HG03139 (cell line): ENCODE measurements around the gene CENPP.

ENCODE experiments used
- ATAC-seq: cut with Tn5 transposase; IDR thresholded peaks from one replicate; pipeline ENCODE4 v1.9.1; 2021; ENCODE audit not compliant: unreplicated experiment

The CENPP gene

GRCh38 chr9:92650839-92651621 is 325.3 kb downstream of the CENPP start:
- ATAC-seq: no peak

- ATAC-seq: no peak
Observed at GRCh38 chr9:92652461-92652860, 326.7 kb downstream of the CENPP start.

- no peak for ATAC-seq
Observed at GRCh38 chr9:92654481-92655301, 328.9 kb downstream of the CENPP start.

- ATAC-seq: no peak
Observed at GRCh38 chr9:92655366-92655765, 329.6 kb downstream of the CENPP start.

GRCh38 chr9:92655896-92656536 is 330.3 kb downstream of the CENPP start:
- no peak for ATAC-seq

- no peak for ATAC-seq
Observed at GRCh38 chr9:92656537-92656925, 330.8 kb downstream of the CENPP start.

- no peak for ATAC-seq
Observed at GRCh38 chr9:92657296-92658094, 331.7 kb downstream of the CENPP start.

GRCh38 chr9:92658176-92658575 is 332.4 kb downstream of the CENPP start:
- ATAC-seq: no peak

GRCh38 chr9:92658611-92659010 is 332.9 kb downstream of the CENPP start:
- no peak for ATAC-seq

GRCh38 chr9:92659601-92660000 is 333.8 kb downstream of the CENPP start:
- ATAC-seq: no peak

GRCh38 chr9:92660266-92660665 is 334.5 kb downstream of the CENPP start:
- no peak for ATAC-seq

GRCh38 chr9:92661127-92661526 is 335.4 kb downstream of the CENPP start:
- no peak for ATAC-seq

GRCh38 chr9:92661743-92662142 is 336.0 kb downstream of the CENPP start:
- ATAC-seq: no peak

GRCh38 chr9:92663126-92663525 is 337.4 kb downstream of the CENPP start:
- no peak for ATAC-seq

- no peak for ATAC-seq
Observed at GRCh38 chr9:92663951-92664350, 338.2 kb downstream of the CENPP start.

GRCh38 chr9:92664394-92665152 is 338.8 kb downstream of the CENPP start:
- ATAC-seq: no peak

GRCh38 chr9:92665836-92666235 is 340.1 kb downstream of the CENPP start:
- ATAC-seq: no peak

- no peak for ATAC-seq
Observed at GRCh38 chr9:92666236-92666635, 340.5 kb downstream of the CENPP start.

- ATAC-seq: no peak
Observed at GRCh38 chr9:92666912-92667532, 341.3 kb downstream of the CENPP start.
